AG09319 (cell line): ENCODE measurements around the gene CHRDL2.

Source experiments
- DNase-seq: peaks from one replicate; pipeline ENCODE4 v3.0.0-alpha.2; 2010; ENCODE audit warnings: low read depth; ENCODE audit errors: extremely low read depth
- CTCF ChIP-seq: IDR thresholded peaks from 2 replicates; pipeline ENCODE4 v1.5.1; 2011; ENCODE audit warnings: low read depth, mild to moderate bottlenecking, inconsistent platforms, low read length, moderate library complexity

The CHRDL2 gene

GRCh38 chr11:74725701-74726100, 5.5 kb downstream of the CHRDL2 start:
- no peak for TF ChIP-seq CTCF
- no peak for DNase-seq

GRCh38 chr11:74723511-74723910, 7.7 kb downstream of the CHRDL2 start:
- no peak for TF ChIP-seq CTCF
- no peak for DNase-seq

GRCh38 chr11:74721479-74721835, 9.8 kb downstream of the CHRDL2 start:
- TF ChIP-seq CTCF, result no peak
- no peak for DNase-seq

- no peak for TF ChIP-seq CTCF
- no peak for DNase-seq
Observed at GRCh38 chr11:74720596-74721478, 10.4 kb downstream of the CHRDL2 start.

- no peak for DNase-seq
- no peak for TF ChIP-seq CTCF
Observed at GRCh38 chr11:74719011-74719410, 12.2 kb downstream of the CHRDL2 start.

- TF ChIP-seq CTCF, result no peak
- DNase-seq, result no peak
Observed at GRCh38 chr11:74717221-74717969, 13.8 kb downstream of the CHRDL2 start.

- TF ChIP-seq CTCF, result no peak
- DNase-seq, result no peak
Observed at GRCh38 chr11:74714904-74715303, 16.3 kb downstream of the CHRDL2 start.
